COLO668 (cell line): Measurements from ENCODE around the gene NIFK.
"Not testable (repeated sequence)": the region's sequence is repeated elsewhere in the genome, so short reads cannot be mapped to it uniquely, and the experiment has no call there.

Source experiments
- DNase-seq: peaks from one replicate; lab custom pipeline; 2025; ENCODE audit not compliant: unreplicated experiment; lab: John Stamatoyannopoulos, UW

The NIFK gene

GRCh38 chr2:121696410-121696930 is 40.2 kb downstream of the NIFK start:
- DNase-seq, result no peak

- DNase-seq, result no peak
Observed at GRCh38 chr2:121695171-121695451, 41.6 kb downstream of the NIFK start.

- no peak for DNase-seq
Observed at GRCh38 chr2:121694398-121695170, 42.1 kb downstream of the NIFK start.

- DNase-seq, result not testable (repeated sequence)
Observed at GRCh38 chr2:121690572-121690971, 46.1 kb downstream of the NIFK start.

- DNase-seq, result no peak
Observed at GRCh38 chr2:121690095-121690494, 46.6 kb downstream of the NIFK start.

GRCh38 chr2:121689356-121689755 is 47.3 kb downstream of the NIFK start:
- DNase-seq, result no peak

GRCh38 chr2:121688820-121689219 is 47.9 kb downstream of the NIFK start:
- DNase-seq, result no peak

- no peak for DNase-seq
Observed at GRCh38 chr2:121686902-121687301, 49.8 kb downstream of the NIFK start.

GRCh38 chr2:121686218-121686617 is 50.5 kb downstream of the NIFK start:
- DNase-seq, result no peak

GRCh38 chr2:121682396-121683298 is 54.0 kb downstream of the NIFK start:
- DNase-seq, result no peak

- no peak for DNase-seq
Observed at GRCh38 chr2:121677855-121678254, 58.8 kb downstream of the NIFK start.
